Ascending aorta (tissue), 2 donors: ENCODE results near the gene B3GALNT2. TPM values are rescaled to one million over a fixed set of nuclear protein-coding genes. Genes with fewer than 3 reads are reported as not detected.

ENCODE experiments used
- DNase-seq, 2 donors: peaks; one replicate each; pipeline ENCODE4 v3.0.0-alpha.2; 2019; ENCODE audit warnings: low spot score in 2 of 2
- H3K27ac ChIP-seq, 2 donors: fragments of 200-600 bp; sonication (generic); one replicate each; pipeline ENCODE4 v1.5.1; 2016 to 2017; ENCODE audit warnings: mild to moderate bottlenecking in 1 of 2
- H3K27me3 ChIP-seq: fragments of 200-600 bp; sonication (generic); one replicate; pipeline ENCODE4 v1.5.1; 2017
- H3K36me3 ChIP-seq, 2 donors: fragments of 200-600 bp; sonication (generic); one replicate each; pipeline ENCODE4 v1.5.1; 2016
- H3K4me1 ChIP-seq, 2 donors: fragments of 200-600 bp; sonication (generic); one replicate each; pipeline ENCODE4 v1.5.1; 2016 to 2017; ENCODE audit warnings: mild to moderate bottlenecking in 1 of 2
- H3K4me3 ChIP-seq, 2 donors: fragments of 200-600 bp; sonication (generic); one replicate each; pipeline ENCODE4 v1.5.1; 2016 to 2017; ENCODE audit warnings: mild to moderate bottlenecking in 1 of 2
- H3K9me3 ChIP-seq, 2 donors: fragments of 200-600 bp; sonication (generic); one replicate each; pipeline ENCODE4 v1.5.1; 2016
- CTCF ChIP-seq, 3 experiments: fragments of 200-600 bp in 2 of 3; fragments of 450-650 bp in 1 of 3; sonication (generic) in 2 of 3; IDR thresholded peaks; one replicate each; pipeline ENCODE4 v1.5.1; 2016 to 2019; ENCODE audit warnings: antibody characterized with exemption in 3 of 3, mild to moderate bottlenecking in 1 of 3, moderate library complexity in 1 of 3
- intact Hi-C: fragments of 100-400 bp; cut with DNase I; formaldehyde crosslinking; loops from one replicate; pipeline ENCODE4 v1.15.1; 2023
- total RNA-seq: library from RNA; depleted of rRNA; stranded (reverse); fragments of >200 nt; gene quantifications from one replicate; pipeline ENCODE4 v1.1.0, GENCODE V29; 2016

B3GALNT2 gene
- total RNA-seq, 1 donor from 2014 or later = 54.2 TPM

- DNase-seq = no peak
- Histone ChIP-seq H3K9me3 (no peaks in the 10 kb centered on the region), H3K36me3 (peaks cover 31 to 51% of the 10 kb centered on the region in 2 donors), H3K27me3 (no peaks in the 10 kb centered on the region), H3K4me1 (no peaks in the 10 kb centered on the region), H3K4me3 (no peak overlapping the region), H3K27ac (no peak overlapping the region)
- TF ChIP-seq CTCF (IDR thresholded peaks at IDR 0.05) = no peak
- intact Hi-C loops = no loop called here
Measured at GRCh38 chr1:235455097-235455496, 49.2 kb downstream of the B3GALNT2 start.

GRCh38 chr1:235454021-235454420 lies 50.2 kb downstream of the B3GALNT2 start:
- no peaks in the 10 kb centered on the region for H3K27me3 ChIP-seq
- no peak for DNase-seq
- no peaks in the 10 kb centered on the region for H3K9me3 ChIP-seq
- no peak for TF ChIP-seq CTCF (IDR thresholded peaks at IDR 0.05)
- intact Hi-C loops = no loop called here
- no peaks in the 10 kb centered on the region for H3K4me1 ChIP-seq
- peaks cover 42 to 62% of the 10 kb centered on the region in 2 donors for H3K36me3 ChIP-seq
- no peak overlapping the region for H3K27ac ChIP-seq
- no peak overlapping the region for H3K4me3 ChIP-seq

DNA sequence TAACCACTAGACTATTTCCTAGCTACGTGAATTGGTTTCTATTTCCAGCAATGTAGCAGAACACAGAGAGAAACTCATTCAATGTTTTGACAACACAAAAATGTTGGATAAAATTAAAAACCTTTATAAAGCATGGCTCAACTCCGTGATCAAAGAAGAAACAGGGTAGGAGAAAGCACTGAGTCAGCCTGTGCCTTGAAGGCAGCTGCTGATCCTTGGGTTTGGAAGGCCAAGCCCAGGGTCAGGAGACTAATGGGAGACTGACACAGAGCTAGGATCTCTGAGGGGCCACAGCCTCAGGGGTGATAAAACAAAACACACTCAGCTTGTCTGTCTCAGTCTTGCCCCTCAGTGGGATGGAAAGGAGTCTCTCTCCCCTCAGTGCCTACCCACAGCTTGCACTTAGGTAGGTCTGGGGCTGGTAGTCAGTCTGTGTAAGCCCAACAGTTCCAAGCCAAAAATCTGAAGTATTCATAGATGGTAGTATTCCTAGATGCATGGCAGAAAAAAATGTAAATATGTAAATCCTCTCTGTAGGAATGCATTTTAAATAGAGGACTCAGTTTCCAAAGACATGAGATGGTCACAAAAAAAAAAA lies 53.3 kb downstream of the B3GALNT2 start:
- peaks cover 71 to 86% of the 10 kb centered on the region in 2 donors for H3K36me3 ChIP-seq
- H3K4me1 ChIP-seq = no peaks in the 10 kb centered on the region
- H3K27ac ChIP-seq = no peak overlapping the region
- DNase-seq = no peak
- no peak overlapping the region for H3K4me3 ChIP-seq
- no peaks in the 10 kb centered on the region for H3K9me3 ChIP-seq
- intact Hi-C loops = no loop called here
- TF ChIP-seq CTCF (IDR thresholded peaks at IDR 0.05) = no peak
- no peaks in the 10 kb centered on the region for H3K27me3 ChIP-seq

- H3K4me3 ChIP-seq = no peak overlapping the region
- H3K4me1 ChIP-seq = no peaks in the 10 kb centered on the region
- no peak overlapping the region for H3K27ac ChIP-seq
- DNase-seq = no peak
- no peaks in the 10 kb centered on the region for H3K27me3 ChIP-seq
- intact Hi-C loops = no loop called here
- H3K9me3 ChIP-seq = no peaks in the 10 kb centered on the region
- H3K36me3 ChIP-seq = peaks cover 76 to 91% of the 10 kb centered on the region in 2 donors
- TF ChIP-seq CTCF (IDR thresholded peaks at IDR 0.05) = no peak
Measured at GRCh38 chr1:235450433-235450832, 53.8 kb downstream of the B3GALNT2 start.

GRCh38 chr1:235448616-235449015 lies 55.6 kb downstream of the B3GALNT2 start:
- DNase-seq = no peak
- intact Hi-C loops = no loop called here
- H3K27ac ChIP-seq = no peak overlapping the region
- H3K9me3 ChIP-seq = no peaks in the 10 kb centered on the region
- H3K4me1 ChIP-seq = no peaks in the 10 kb centered on the region
- peaks cover 81 to 91% of the 10 kb centered on the region in 2 donors for H3K36me3 ChIP-seq
- no peaks in the 10 kb centered on the region for H3K27me3 ChIP-seq
- TF ChIP-seq CTCF (IDR thresholded peaks at IDR 0.05) = no peak
- no peak overlapping the region for H3K4me3 ChIP-seq
